ENCODE results near the gene DIDO1.
A peak's percentile ranks its signal among the peaks of the same experiment; 100 is the strongest.
"Not testable (repeated sequence)": the region's sequence is repeated elsewhere in the genome, so short reads cannot be mapped to it uniquely, and the experiment has no call there.

DIDO1 gene

GRCh38 chr20:62878244-62879038, 47.9 kb downstream of the DIDO1 start:
- no peak overlapping the region for H3K4me3 ChIP-seq (ENCODE audit: low read depth, low read length)
- no peak for DNase-seq (ENCODE audit: low read depth, low spot score)
- in situ Hi-C loops (cut with HindIII; ENCODE audit: low sequenced_read_pairs): no loop called here
- no peak for TF ChIP-seq CTCF (IDR thresholded peaks at IDR 0.05; ENCODE audit: low read depth, low read length)

DNA sequence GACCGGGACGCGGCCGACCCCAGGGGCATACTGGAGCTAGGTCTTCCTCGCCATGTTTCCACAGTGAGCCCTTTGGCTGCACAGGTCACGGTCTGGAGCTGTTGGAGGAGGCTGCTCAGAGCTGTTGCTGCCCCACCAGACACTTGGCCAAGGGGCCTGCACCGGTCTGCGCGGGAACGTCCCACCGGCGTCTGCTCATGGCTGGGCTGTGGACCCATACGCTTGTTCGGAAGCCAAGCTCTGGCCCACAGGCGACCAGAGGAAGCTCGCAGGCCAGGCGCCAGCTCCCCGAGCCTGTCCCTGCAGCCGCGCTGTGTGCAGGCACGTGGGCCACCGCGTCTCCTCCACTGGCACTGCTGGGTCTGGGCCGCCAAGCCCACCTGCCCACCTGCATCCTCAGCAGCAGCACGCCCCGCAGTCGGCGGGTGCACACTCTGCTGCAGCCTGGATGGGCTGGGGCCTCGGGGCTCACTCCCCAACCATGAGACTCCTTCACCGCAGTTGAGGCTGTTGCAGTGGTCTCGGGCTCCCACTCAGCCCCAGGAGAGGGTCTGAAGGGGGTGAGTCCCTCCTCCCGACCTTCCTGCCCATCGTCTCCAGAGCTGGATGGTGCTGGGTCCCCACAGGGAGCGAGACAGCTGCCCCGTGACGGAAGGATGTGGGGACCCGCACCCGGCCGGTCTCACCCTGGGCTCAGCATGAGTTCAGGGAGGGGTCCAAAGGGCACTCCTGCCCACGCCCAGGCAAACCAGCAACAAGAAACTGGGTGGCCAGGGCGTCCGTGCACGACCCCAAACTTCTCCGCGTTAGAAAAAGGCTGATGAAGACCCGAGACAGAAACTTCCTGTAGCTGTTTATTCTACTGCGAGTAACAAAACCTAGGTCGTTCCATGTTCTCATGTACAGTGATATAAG, 49.1 kb downstream of the DIDO1 start:
- in situ Hi-C loops (cut with HindIII; ENCODE audit: low sequenced_read_pairs): no loop called here
- no peak for TF ChIP-seq CTCF (IDR thresholded peaks at IDR 0.05; ENCODE audit: low read depth, low read length)
- no peak for DNase-seq (ENCODE audit: low read depth, low spot score)
- no peak overlapping the region for H3K4me3 ChIP-seq (ENCODE audit: low read depth, low read length)

DNA sequence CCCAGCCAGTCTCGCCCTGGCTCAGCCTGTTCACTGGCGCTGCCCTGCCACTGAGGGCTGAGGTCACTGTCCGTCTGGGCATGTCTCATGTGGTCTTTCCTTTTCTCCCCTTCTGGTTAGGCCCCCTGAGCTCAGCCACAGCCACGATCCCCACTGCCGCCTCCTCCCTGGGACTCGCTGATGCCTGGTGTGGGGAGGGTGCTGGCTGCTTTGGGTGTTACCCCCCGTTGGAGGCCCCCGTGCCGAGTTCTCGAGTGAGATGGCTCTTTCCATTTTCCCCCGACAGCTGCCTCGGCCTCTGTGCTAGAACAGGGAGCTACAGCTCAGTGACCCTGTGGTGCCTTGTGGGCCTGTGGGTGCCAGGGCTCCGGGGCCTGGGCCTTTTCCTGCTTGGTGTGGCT, 49.8 kb downstream of the DIDO1 start:
- no peak overlapping the region for H3K4me3 ChIP-seq (ENCODE audit: low read depth, low read length)
- in situ Hi-C loops (cut with HindIII; ENCODE audit: low sequenced_read_pairs): no loop called here
- DNase-seq (ENCODE audit: low read depth, low spot score): no peak
- no peak for TF ChIP-seq CTCF (IDR thresholded peaks at IDR 0.05; ENCODE audit: low read depth, low read length)

DNA sequence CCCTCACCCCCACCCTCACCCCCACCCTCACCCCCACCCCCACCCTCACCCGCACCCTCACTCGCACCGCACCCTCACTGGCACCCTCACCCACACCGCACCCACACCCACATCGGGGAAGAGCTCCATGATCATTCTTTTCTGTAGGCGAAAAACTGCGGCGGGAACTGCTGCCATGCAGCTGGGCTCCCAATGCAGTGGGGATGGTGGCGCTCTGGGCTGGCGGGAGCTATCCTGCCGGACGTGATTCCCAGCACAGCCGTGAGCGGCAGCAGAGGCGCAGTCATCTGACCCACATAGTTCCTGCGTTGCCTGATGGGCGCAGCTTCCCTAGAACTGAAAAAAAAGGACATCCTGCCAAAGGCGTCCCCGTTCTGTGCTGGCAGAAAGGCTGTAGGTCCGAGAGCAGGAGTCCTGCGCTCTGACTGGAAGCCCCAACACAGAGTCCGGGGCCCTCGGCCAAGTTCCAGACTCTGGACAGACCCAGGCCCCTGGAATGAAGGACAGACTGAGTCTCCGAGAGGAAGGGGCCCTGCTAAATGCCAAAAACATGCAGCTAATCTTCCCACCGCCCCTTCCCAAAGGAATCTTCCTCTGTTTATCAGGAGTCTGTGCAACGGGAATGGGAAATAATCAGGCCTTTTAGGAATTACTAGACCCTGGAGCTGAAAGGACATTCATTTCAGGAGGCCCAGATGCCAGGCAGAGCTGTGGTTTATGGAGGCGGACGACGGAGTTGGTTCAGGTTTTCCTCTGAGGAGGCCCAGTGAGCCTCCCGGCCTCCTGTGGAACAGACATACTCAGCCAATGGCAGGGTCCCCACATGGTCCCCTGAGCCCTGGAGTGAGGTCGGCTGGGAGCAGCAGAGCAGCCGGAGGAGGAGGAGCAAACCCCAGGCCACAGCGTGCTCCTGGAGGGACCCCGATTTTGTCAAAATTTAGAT, 50.6 kb downstream of the DIDO1 start:
- in situ Hi-C loops (cut with HindIII; ENCODE audit: low sequenced_read_pairs): no loop called here
- TF ChIP-seq CTCF (IDR thresholded peaks at IDR 0.05; ENCODE audit: low read depth, low read length): peak; percentile 36
- H3K4me3 ChIP-seq (ENCODE audit: low read depth, low read length): no peak overlapping the region
- peak; percentile 56 for DNase-seq (ENCODE audit: low read depth, low spot score)

DNA sequence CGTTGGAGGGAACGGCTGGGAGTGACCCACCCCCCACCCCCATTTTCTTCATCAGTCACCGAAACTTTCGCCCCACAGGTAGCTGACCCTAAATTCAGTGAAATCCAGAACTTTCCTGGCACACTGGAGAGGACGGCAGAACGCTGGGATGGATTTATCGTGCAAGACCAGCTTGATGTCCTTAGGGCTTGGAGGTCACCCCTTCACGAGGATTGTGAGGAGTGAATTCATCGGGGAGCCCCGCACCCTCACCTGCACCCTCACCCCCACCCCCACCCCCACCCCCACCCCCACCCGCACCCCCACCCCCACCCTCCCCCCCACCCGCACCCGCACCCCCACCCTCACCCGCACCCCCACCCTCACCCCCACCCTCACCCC, 51.4 kb downstream of the DIDO1 start:
- in situ Hi-C loops (cut with HindIII; ENCODE audit: low sequenced_read_pairs): no loop called here
- TF ChIP-seq CTCF (IDR thresholded peaks at IDR 0.05; ENCODE audit: low read depth, low read length): no peak
- no peak overlapping the region for H3K4me3 ChIP-seq (ENCODE audit: low read depth, low read length)
- DNase-seq (ENCODE audit: low read depth, low spot score): no peak

- peak; percentile 63 for TF ChIP-seq CTCF (IDR thresholded peaks at IDR 0.05; ENCODE audit: low read depth, low read length)
- peak; percentile 43 for DNase-seq (ENCODE audit: low read depth, low spot score)
- H3K4me3 ChIP-seq (ENCODE audit: low read depth, low read length); in situ Hi-C loops (cut with HindIII; ENCODE audit: low sequenced_read_pairs): not testable (repeated sequence)
Observed at GRCh38 chr20:62873681-62874031, 52.6 kb downstream of the DIDO1 start.

Measured in astrocyte of the spinal cord (primary cell).